ENCODE data around the gene CFAP46. TPM values are rescaled to one million over a fixed set of nuclear protein-coding genes. Genes with fewer than 3 reads are reported as not detected.

Gene CFAP46
- total and polyA plus RNA-seq, 2 of the 8 experiments (the other 6 are each of a cell fraction or from before 2014, with no cell fraction given): 2.6 to 4.8 TPM

DNA sequence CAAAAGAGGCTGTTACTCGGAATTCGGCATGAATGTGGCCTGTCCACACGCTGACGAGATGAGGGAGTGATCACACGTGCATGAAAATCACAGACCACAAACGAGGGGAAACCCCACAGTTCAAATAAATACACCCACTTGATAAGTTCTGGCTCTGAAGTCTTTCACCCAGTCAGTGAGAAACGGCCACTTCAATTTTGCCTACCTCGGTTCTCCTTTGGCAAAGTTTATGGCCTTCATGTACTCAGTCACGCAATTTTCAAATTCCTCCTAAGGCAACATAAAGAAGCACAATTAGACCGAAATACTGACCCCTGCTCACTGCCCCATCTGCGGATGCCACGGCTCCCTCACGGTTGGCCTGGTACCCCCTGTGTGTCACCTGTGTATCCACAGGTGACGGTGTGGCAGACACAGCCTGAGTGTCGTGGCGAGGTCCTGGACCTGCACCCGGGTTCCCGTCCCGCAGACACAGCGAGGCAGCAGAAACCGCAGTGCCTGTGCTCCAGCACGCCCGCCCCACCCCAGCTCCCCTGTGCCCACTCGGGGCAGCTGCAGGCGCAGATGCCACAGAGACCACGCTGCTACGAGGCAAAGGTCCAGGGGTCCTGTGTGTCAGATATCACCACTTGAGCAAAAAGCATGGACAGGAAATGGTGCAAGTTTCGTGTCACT, 1.4 kb downstream of the CFAP46 start:
- no peak for DNase-seq (ENCODE audit: low read depth in 1 of 2, low spot score in 2 of 2)
- Histone ChIP-seq H2BK12ac (ENCODE audit: low read depth, low read length) (no peak overlapping the region), H2BK5ac (ENCODE audit: low read depth, low read length) (no peak overlapping the region), H4K8ac (ENCODE audit: extremely low read depth, insufficient read depth, low read length) (no peak overlapping the region), H2BK120ac (replicated peaks; ENCODE audit: low read depth, low read length) (no peak overlapping the region), H3K27ac (ENCODE audit: low read depth, low read length) (no peak overlapping the region), H3K18ac (ENCODE audit: extremely low read depth, low read length) (no peak overlapping the region), H4K91ac (replicated peaks; ENCODE audit: insufficient read length, low read length) (no peak overlapping the region), H3K9me3 (ENCODE audit: insufficient read depth in 2 of 2, low read depth in 1 of 2, low read length in 1 of 2) (no peaks in the 10 kb centered on the region), H3K9ac (replicated peaks in 1 of 4; ENCODE audit: extremely low read depth in 1 of 4, low read depth in 3 of 4, low read length in 3 of 4) (no peak overlapping the region), H2BK15ac (ENCODE audit: low read length) (no peak overlapping the region), H2AK5ac (ENCODE audit: low read depth, low read length) (no peak overlapping the region), H2BK20ac (ENCODE audit: low read length) (no peak overlapping the region), H3K14ac (ENCODE audit: insufficient read length) (no peak overlapping the region), H3K27me3 (replicated peaks in 1 of 4; ENCODE audit: control insufficient read depth in 3 of 4, extremely low read depth in 1 of 4, insufficient read depth in 3 of 4, low read length in 3 of 4) (peaks cover 0 to 5% (median 0%) of the 10 kb centered on the region in 4 experiments; a peak in 2 of 7 replicates), H3K4ac (replicated peaks; ENCODE audit: insufficient read length, low read depth, low read length) (no peak overlapping the region), H3K4me1 (replicated peaks in 1 of 4; ENCODE audit: control insufficient read depth in 3 of 4, insufficient read depth in 4 of 4, low read length in 3 of 4) (peaks cover 0 to 7% (median 1%) of the 10 kb centered on the region in 4 experiments; a peak in 3 of 7 replicates), H3K4me2 (ENCODE audit: insufficient read depth in 1 of 2, low read depth in 2 of 2, low read length in 2 of 2) (no peak overlapping the region; a peak in 1 of 4 replicates), H3K79me2 (ENCODE audit: control insufficient read depth in 1 of 2, insufficient read depth in 2 of 2, low read length in 2 of 2) (no peaks in the 10 kb centered on the region), H3K23me2 (ENCODE audit: low read depth, low read length) (peaks cover 8% of the 10 kb centered on the region; the same call in 1 of the 2 replicates), H3K36me3 (ENCODE audit: control insufficient read depth in 2 of 4, insufficient read depth in 4 of 4, low read length in 3 of 4) (no peaks in the 10 kb centered on the region; a peak in 1 of 8 replicates), H4K20me1 (replicated peaks in 1 of 2; ENCODE audit: control insufficient read depth in 1 of 2, insufficient read depth in 2 of 2, low read length in 2 of 2) (peaks cover 0 to 1% of the 10 kb centered on the region in 2 experiments), H3K79me1 (ENCODE audit: low read depth, low read length) (no peaks in the 10 kb centered on the region; the same call in 1 of the 2 replicates), H4K5ac (ENCODE audit: insufficient read length, low read depth, low read length) (no peak overlapping the region), H3K56ac (replicated peaks; ENCODE audit: insufficient read length, low read depth, low read length) (no peak overlapping the region), H3K4me3 (ENCODE audit: extremely low read depth in 1 of 4, insufficient read depth in 2 of 4, low read depth in 3 of 4, low read length in 4 of 4) (no peak overlapping the region), H3K23ac (ENCODE audit: insufficient read length) (no peak overlapping the region), H2AFZ (ENCODE audit: low read length) (no peak overlapping the region)
- WGBS, 2 experiments (ENCODE audit: extremely low coverage in 1 of 2, insufficient coverage in 1 of 2, insufficient read length in 1 of 2, insufficient replicate concordance in 2 of 2, low coverage in 1 of 2, low lambda C conversion rate in 2 of 2, missing lambda C conversion rate in 1 of 2): 87% methylated on average over 27 of the region's 28 CpGs; no CpG with 5 or more reads in 1 of the 2 experiments
- ChIA-PET POLR2A (ENCODE audit: partially characterized antibody) (interaction anchor here (1.2 kb wide), 1 partner anchor 30 kb away, joined by 3 read pairs; no protein-coding TSS in a partner anchor), CTCF (ENCODE audit: partially characterized antibody) (interaction anchor here (0.9 to 1.7 kb wide), 11 partner anchors 11 to 338 kb away, joined by 3 to 19 read pairs (median 3); no protein-coding TSS in a partner anchor)
- no peak for FAIRE-seq
- no peak for TF ChIP-seq SP1 (IDR thresholded peaks at IDR 0.05; ENCODE audit: low read depth, low read length)
- no peak for TF ChIP-seq HDAC2 (IDR thresholded peaks at IDR 0.05; ENCODE audit: borderline replicate concordance in 1 of 2, low read depth in 2 of 2, low read length in 2 of 2)
- no peak for TF ChIP-seq EZH2 (IDR thresholded peaks at IDR 0.05; ENCODE audit: low read depth, low read length, severe bottlenecking)
- TF ChIP-seq TEAD4 (IDR thresholded peaks at IDR 0.05; ENCODE audit: low read depth, low read length): no peak
- TF ChIP-seq, protein P1, sequence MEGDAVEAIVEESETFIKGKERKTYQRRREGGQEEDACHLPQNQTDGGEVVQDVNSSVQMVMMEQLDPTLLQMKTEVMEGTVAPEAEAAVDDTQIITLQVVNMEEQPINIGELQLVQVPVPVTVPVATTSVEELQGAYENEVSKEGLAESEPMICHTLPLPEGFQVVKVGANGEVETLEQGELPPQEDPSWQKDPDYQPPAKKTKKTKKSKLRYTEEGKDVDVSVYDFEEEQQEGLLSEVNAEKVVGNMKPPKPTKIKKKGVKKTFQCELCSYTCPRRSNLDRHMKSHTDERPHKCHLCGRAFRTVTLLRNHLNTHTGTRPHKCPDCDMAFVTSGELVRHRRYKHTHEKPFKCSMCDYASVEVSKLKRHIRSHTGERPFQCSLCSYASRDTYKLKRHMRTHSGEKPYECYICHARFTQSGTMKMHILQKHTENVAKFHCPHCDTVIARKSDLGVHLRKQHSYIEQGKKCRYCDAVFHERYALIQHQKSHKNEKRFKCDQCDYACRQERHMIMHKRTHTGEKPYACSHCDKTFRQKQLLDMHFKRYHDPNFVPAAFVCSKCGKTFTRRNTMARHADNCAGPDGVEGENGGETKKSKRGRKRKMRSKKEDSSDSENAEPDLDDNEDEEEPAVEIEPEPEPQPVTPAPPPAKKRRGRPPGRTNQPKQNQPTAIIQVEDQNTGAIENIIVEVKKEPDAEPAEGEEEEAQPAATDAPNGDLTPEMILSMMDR (IDR thresholded peaks at IDR 0.05; ENCODE audit: control extremely low read depth in 1 of 3, insufficient read depth in 1 of 3, low read depth in 1 of 3, low read length in 3 of 3): no peak
- no peak for TF ChIP-seq RFX5 (IDR thresholded peaks at IDR 0.05; ENCODE audit: borderline replicate concordance, low read depth, low read length)
- TF ChIP-seq CHD1 (IDR thresholded peaks at IDR 0.05; ENCODE audit: low read depth, low read length): no peak
- TF ChIP-seq JUND (IDR thresholded peaks at IDR 0.05; ENCODE audit: low read length): no peak
- TF ChIP-seq BACH1 (IDR thresholded peaks at IDR 0.05; ENCODE audit: low read length): no peak
- TF ChIP-seq NRF1 (IDR thresholded peaks at IDR 0.05; ENCODE audit: low read depth, low read length): no peak
